HG02763 (cell line): ENCODE data around the gene IER5L.

Experiments
- ATAC-seq: cut with Tn5 transposase; IDR thresholded peaks from one replicate; pipeline ENCODE4 v1.9.1; 2021; ENCODE audit warnings: mild to moderate bottlenecking, moderate library complexity; ENCODE audit not compliant: unreplicated experiment

Gene IER5L

GRCh38 chr9:129177791-129178567 is at the start of gene IER5L:
Gene IER5L (minus strand): TSS chr9:129178261. CDS start chr9:129178052, 209 bp downstream.
- peak; percentile 75 for ATAC-seq

- no peak for ATAC-seq
These were observed 49.8 kb upstream of the IER5L start for GRCh38 chr9:129227843-129228189.

GRCh38 chr9:129225815-129226214 is 47.8 kb upstream of the IER5L start:
- ATAC-seq: no peak

- ATAC-seq: no peak
These were observed 47.4 kb upstream of the IER5L start for GRCh38 chr9:129225490-129225778.

GRCh38 chr9:129224618-129225489 is 46.8 kb upstream of the IER5L start:
- ATAC-seq: no peak

- no peak for ATAC-seq
These were observed 45.6 kb upstream of the IER5L start for GRCh38 chr9:129223551-129224208.

- no peak for ATAC-seq
These were observed 44.8 kb upstream of the IER5L start for GRCh38 chr9:129222819-129223218.

- ATAC-seq: no peak
These were observed 44.0 kb upstream of the IER5L start for GRCh38 chr9:129221979-129222635.

- ATAC-seq: no peak
These were observed 43.2 kb upstream of the IER5L start for GRCh38 chr9:129221233-129221632.

- ATAC-seq: no peak
These were observed 42.7 kb upstream of the IER5L start for GRCh38 chr9:129220771-129221170.

GRCh38 chr9:129218918-129219317 is 40.9 kb upstream of the IER5L start:
- no peak for ATAC-seq

GRCh38 chr9:129218272-129218625 is 40.2 kb upstream of the IER5L start:
- no peak for ATAC-seq

GRCh38 chr9:129213551-129213950 is 35.5 kb upstream of the IER5L start:
- no peak for ATAC-seq

GRCh38 chr9:129211686-129212085 is 33.6 kb upstream of the IER5L start:
- no peak for ATAC-seq

- no peak for ATAC-seq
These were observed 32.1 kb upstream of the IER5L start for GRCh38 chr9:129210125-129210524.

- ATAC-seq: no peak
These were observed 31.5 kb upstream of the IER5L start for GRCh38 chr9:129209580-129209979.

GRCh38 chr9:129209109-129209508 is 31.0 kb upstream of the IER5L start:
- ATAC-seq: no peak

- no peak for ATAC-seq
These were observed 30.4 kb upstream of the IER5L start for GRCh38 chr9:129208207-129209032.

- no peak for ATAC-seq
These were observed 28.8 kb upstream of the IER5L start for GRCh38 chr9:129206905-129207304.

- no peak for ATAC-seq
These were observed 28.3 kb upstream of the IER5L start for GRCh38 chr9:129206401-129206800.
